Type B pancreatic cell (in vitro differentiated cells): ENCODE results near the gene CBL. TPM values are rescaled to one million over a fixed set of nuclear protein-coding genes. Genes with fewer than 3 reads are reported as not detected.
"Not testable (repeated sequence)": the region's sequence is repeated elsewhere in the genome, so short reads cannot be mapped to it uniquely, and the experiment has no call there.

Experiments
- DNase-seq: peaks from one replicate; pipeline ENCODE4 v3.0.0; 2021; ENCODE audit warnings: mixed read lengths; ENCODE audit not compliant: unreplicated experiment; ENCODE audit errors: extremely low spot score
- H3K27ac Mint-ChIP-seq: 2 replicates; pipeline ENCODE4 v1.8.0; 2021; ENCODE audit warnings: mild to moderate bottlenecking, mixed read lengths
- H3K27me3 Mint-ChIP-seq: 2 replicates; pipeline ENCODE4 v1.8.0; 2021; ENCODE audit warnings: mixed read lengths
- H3K36me3 Mint-ChIP-seq: 2 replicates; pipeline ENCODE4 v1.8.0; 2021; ENCODE audit warnings: mixed read lengths
- H3K4me1 Mint-ChIP-seq: one replicate; pipeline ENCODE4 v1.8.0; 2021; ENCODE audit warnings: mixed read lengths; ENCODE audit not compliant: unreplicated experiment
- H3K4me3 Mint-ChIP-seq: 2 replicates; pipeline ENCODE4 v1.8.0; 2021; ENCODE audit warnings: mild to moderate bottlenecking, mixed read lengths
- H3K9me3 Mint-ChIP-seq: 2 replicates; pipeline ENCODE4 v1.8.0; 2021; ENCODE audit warnings: mixed read lengths
- CTCF ChIP-seq: fragments of 200-600 bp; sonication (generic); conservative IDR thresholded peaks from 2 replicates; pipeline ENCODE4 v1.5.0; 2021; ENCODE audit warnings: antibody characterized with exemption, mild to moderate bottlenecking
- total RNA-seq: library from RNA; stranded (reverse); gene quantifications from 2 replicates; pipeline ENCODE4 v1.2.1, GENCODE V29; 2021; ENCODE audit warnings: low replicate concordance

The CBL gene
- total RNA-seq, 1 donor from 2014 or later, result 21.1 TPM

- peaks cover 9% of the 10 kb centered on the region for H3K36me3 Mint-ChIP-seq
- TF ChIP-seq CTCF, result no peak
- H3K27me3 Mint-ChIP-seq, result no peaks in the 10 kb centered on the region
- peak overlapping the region; percentile 10 for H3K27ac Mint-ChIP-seq
- no peak for DNase-seq
- no peak overlapping the region for H3K4me3 Mint-ChIP-seq
- peaks cover 15% of the 10 kb centered on the region for H3K4me1 Mint-ChIP-seq
- H3K9me3 Mint-ChIP-seq, result no peaks in the 10 kb centered on the region
Observed at GRCh38 chr11:119222308-119222707, 16.2 kb downstream of the CBL start.

DNA sequence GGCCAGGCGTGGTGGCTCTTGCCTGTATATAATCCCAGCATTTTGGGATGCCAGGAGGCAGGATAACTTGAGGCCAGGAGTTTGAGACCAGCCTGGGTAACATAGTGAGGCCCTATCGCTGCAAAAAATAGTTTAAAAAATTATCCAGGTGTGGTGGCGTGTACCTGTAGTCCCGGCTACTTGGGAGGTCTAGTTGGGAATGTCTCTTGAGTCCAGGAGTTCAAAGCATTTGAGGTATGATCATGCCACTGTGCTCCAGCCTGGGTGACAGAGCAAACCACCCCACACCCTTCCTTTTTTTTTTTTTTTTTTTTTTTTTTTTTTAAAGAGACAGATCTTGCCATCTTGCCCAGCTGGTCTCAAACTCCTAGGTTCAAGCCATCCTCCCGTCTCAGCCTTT lies 16.8 kb downstream of the CBL start:
- Mint-ChIP-seq H3K36me3 (peaks cover 9% of the 10 kb centered on the region), H3K4me1 (peaks cover 15% of the 10 kb centered on the region), H3K27me3 (no peaks in the 10 kb centered on the region), H3K9me3 (no peaks in the 10 kb centered on the region), H3K4me3 (no peak overlapping the region), H3K27ac (no peak overlapping the region)
- no peak for DNase-seq
- no peak for TF ChIP-seq CTCF

DNA sequence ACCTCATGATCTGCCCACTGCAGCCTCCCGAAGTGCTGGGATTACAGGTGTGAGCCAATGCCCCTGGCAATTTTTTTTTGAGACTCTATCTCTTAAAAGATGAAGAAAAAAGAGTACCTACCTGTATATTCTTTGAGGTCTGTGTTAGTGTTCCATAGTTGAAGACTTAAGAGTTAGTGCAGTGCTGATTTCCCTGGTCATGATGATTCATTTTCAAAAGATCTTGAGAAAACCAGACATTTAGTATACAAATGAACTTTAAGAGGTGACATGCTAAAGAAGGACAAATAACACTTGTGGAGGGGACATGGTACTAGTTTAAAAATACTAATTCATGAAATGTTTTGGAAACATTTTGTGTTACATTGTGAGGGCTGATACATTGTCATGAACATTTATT lies 17.7 kb downstream of the CBL start:
- no peak for TF ChIP-seq CTCF
- Mint-ChIP-seq H3K9me3 (no peaks in the 10 kb centered on the region), H3K27ac (no peak overlapping the region), H3K4me3 (no peak overlapping the region), H3K4me1 (peaks cover 15% of the 10 kb centered on the region), H3K27me3 (no peaks in the 10 kb centered on the region), H3K36me3 (peaks cover 9% of the 10 kb centered on the region)
- no peak for DNase-seq

- H3K9me3 Mint-ChIP-seq, DNase-seq, H3K27ac Mint-ChIP-seq, H3K27me3 Mint-ChIP-seq, H3K4me1 Mint-ChIP-seq, H3K4me3 Mint-ChIP-seq: not testable (repeated sequence)
- peaks cover 21% of the 10 kb centered on the region for H3K36me3 Mint-ChIP-seq
Observed at GRCh38 chr11:119228535-119229287, 22.6 kb downstream of the CBL start.

- Mint-ChIP-seq H3K36me3 (peaks cover 16% of the 10 kb centered on the region), H3K27me3 (no peaks in the 10 kb centered on the region), H3K4me1 (peaks cover 3% of the 10 kb centered on the region), H3K9me3 (no peaks in the 10 kb centered on the region), H3K4me3 (no peak overlapping the region), H3K27ac (no peak overlapping the region)
- no peak for TF ChIP-seq CTCF
- no peak for DNase-seq
Observed at GRCh38 chr11:119229288-119229672, 23.1 kb downstream of the CBL start.

- Mint-ChIP-seq H3K4me3 (no peak overlapping the region), H3K27me3 (no peaks in the 10 kb centered on the region), H3K9me3 (no peaks in the 10 kb centered on the region), H3K36me3 (peaks cover 12% of the 10 kb centered on the region), H3K4me1 (no peaks in the 10 kb centered on the region), H3K27ac (no peak overlapping the region)
- no peak for TF ChIP-seq CTCF
- no peak for DNase-seq
Observed at GRCh38 chr11:119229741-119230140, 23.6 kb downstream of the CBL start.
